Ishikawa (cell line): ENCODE results near the gene HOXB6.

Experiments
- CEBPB ChIP-seq: IDR thresholded peaks from 2 replicates; pipeline ENCODE4 v1.6.1; 2012
- CREB1 ChIP-seq: IDR thresholded peaks from 2 replicates; pipeline ENCODE4 v1.6.1; 2012; ENCODE audit warnings: low read depth
- EP300 ChIP-seq: IDR thresholded peaks from 2 replicates; pipeline ENCODE4 v1.6.1; 2012; ENCODE audit warnings: borderline replicate concordance
- FOXM1 ChIP-seq: IDR thresholded peaks from 2 replicates; pipeline ENCODE4 v1.6.1; 2012; ENCODE audit warnings: low read depth, borderline replicate concordance
- MAX ChIP-seq: IDR thresholded peaks from 2 replicates; pipeline ENCODE4 v1.6.1; 2012
- NFIC ChIP-seq: IDR thresholded peaks from 2 replicates; pipeline ENCODE4 v1.6.1; 2012
- RAD21 ChIP-seq: IDR thresholded peaks from 2 replicates; pipeline ENCODE4 v1.6.1; 2012; ENCODE audit warnings: low read depth
- REST ChIP-seq: IDR thresholded peaks from 2 replicates; pipeline ENCODE4 v1.6.1; 2012; ENCODE audit warnings: low read depth, mild to moderate bottlenecking
- TAF1 ChIP-seq: IDR thresholded peaks from 2 replicates; pipeline ENCODE4 v1.6.1; 2012; ENCODE audit warnings: low read depth, mild to moderate bottlenecking
- TCF12 ChIP-seq: IDR thresholded peaks from 2 replicates; pipeline ENCODE4 v1.6.1; 2012; ENCODE audit warnings: low read depth
- TEAD4 ChIP-seq: IDR thresholded peaks from 2 replicates; pipeline ENCODE4 v1.6.1; 2012
- YY1 ChIP-seq: IDR thresholded peaks from 2 replicates; pipeline ENCODE4 v1.6.1; 2012; ENCODE audit warnings: low read depth
- ZBTB7A ChIP-seq: IDR thresholded peaks from 2 replicates; pipeline ENCODE4 v1.6.1; 2012; ENCODE audit warnings: low read depth
- TF ChIP-seq, protein P1 (sequence below): IDR thresholded peaks from 2 replicates; pipeline ENCODE4 v1.6.1; 2012

DNA sequence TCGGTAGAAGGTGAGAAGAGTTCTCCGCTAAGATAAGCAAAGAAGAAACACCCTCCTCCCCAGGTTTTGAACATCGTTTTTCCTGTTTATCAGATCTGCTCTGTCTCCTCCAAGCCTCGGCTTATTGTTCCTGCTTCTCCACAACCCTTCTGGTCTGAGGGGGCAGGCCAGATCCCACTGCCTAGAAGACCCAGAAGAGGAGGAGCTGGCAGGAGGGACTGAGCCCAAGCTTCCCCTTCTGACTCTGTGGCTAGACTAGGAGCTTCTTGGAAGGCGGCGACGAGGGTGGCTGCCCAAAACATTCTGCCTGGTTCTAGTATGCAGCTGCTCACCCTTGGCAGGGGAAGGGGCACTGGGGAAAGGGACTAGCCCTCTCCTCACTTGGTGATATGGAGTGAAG, 6.0 kb downstream of the HOXB6 start:
- TF ChIP-seq YY1 (no peak), CEBPB (no peak), NFIC (no peak), FOXM1 (no peak), MAX (no peak), REST (no peak), TEAD4 (no peak), TCF12 (no peak), EP300 (no peak), RAD21 (no peak), TAF1 (no peak), CREB1 (no peak), ZBTB7A (0 out of 2 replicates have a peak, but pooled peaks have one; percentile 11)
- TF ChIP-seq, protein P1, sequence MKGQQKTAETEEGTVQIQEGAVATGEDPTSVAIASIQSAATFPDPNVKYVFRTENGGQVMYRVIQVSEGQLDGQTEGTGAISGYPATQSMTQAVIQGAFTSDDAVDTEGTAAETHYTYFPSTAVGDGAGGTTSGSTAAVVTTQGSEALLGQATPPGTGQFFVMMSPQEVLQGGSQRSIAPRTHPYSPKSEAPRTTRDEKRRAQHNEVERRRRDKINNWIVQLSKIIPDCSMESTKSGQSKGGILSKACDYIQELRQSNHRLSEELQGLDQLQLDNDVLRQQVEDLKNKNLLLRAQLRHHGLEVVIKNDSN = no peak
